Measurements from ENCODE around the gene GATAD1.

- TF ChIP-seq EZH2 (IDR thresholded peaks at IDR 0.05; ENCODE audit: insufficient read depth, poor library complexity, severe bottlenecking) (no peak), EZH2phosphoT487 (IDR thresholded peaks at IDR 0.05; ENCODE audit: insufficient read depth, low read depth) (no peak)
Observed at GRCh38 chr7:92413550-92413949, 33.7 kb upstream of the GATAD1 start.

Data from GM23248 (cell line).